Endothelial cell of umbilical vein (primary cell): ENCODE results near the gene ACE. TPM values are rescaled to one million over a fixed set of nuclear protein-coding genes. Genes with fewer than 3 reads are reported as not detected.

Experiments
- BruUV-seq: library from RNA; stranded (reverse); fragments of 400-500 nt; replicated peaks from 2 replicates; lab custom pipeline; 2021; lab: Mats Ljungman, UMichigan
- CTCF ChIA-PET: fragments of 300-600, 350-600 bp; sonication (Branson Sonifier 250); formaldehyde crosslinking; loops from one replicate; lab custom pipeline; 2021; ENCODE audit warnings: antibody characterized with exemption, inconsistent platforms; lab: Charles Lee
- POLR2A ChIA-PET: fragments of 300-600, 350-600 bp; sonication (Branson Sonifier 250); formaldehyde crosslinking; loops from one replicate; lab custom pipeline; 2021; ENCODE audit warnings: antibody characterized with exemption, inconsistent platforms; lab: Charles Lee
- DNase-seq: peaks from one replicate; pipeline ENCODE4 v3.0.0-alpha.2; 2011; ENCODE audit warnings: low read depth, low spot score
- FAIRE-seq: peaks from 2 replicates; lab custom pipeline; 2011; peaks lifted over from hg19 to GRCh38; lab: Jason Lieb, UNC
- H2AFZ ChIP-seq: 2 replicates; pipeline ENCODE4 v1.6.0; 2012; ENCODE audit warnings: low read depth, low read length, control low read depth, inconsistent platforms
- H3K27ac ChIP-seq: 2 replicates; pipeline ENCODE4 v1.5.1; 2011; ENCODE audit warnings: low read depth, mild to moderate bottlenecking, control low read depth, low read length, moderate library complexity; ENCODE audit not compliant: insufficient read depth
- H3K27me3 ChIP-seq, 2 experiments: 2 replicates each; pipeline versions ENCODE4 v1.6.0 to v1.6.1; 2011; ENCODE audit warnings: low read length in 2 of 2, mixed read lengths in 1 of 2; ENCODE audit not compliant: control insufficient read depth in 2 of 2, insufficient read depth in 2 of 2
- H3K36me3 ChIP-seq, 2 experiments: 2 replicates in 1 of 2; 3 replicates in 1 of 2; pipeline ENCODE4 v1.5.1; 2011; ENCODE audit warnings: low read length in 2 of 2, mild to moderate bottlenecking in 1 of 2, moderate library complexity in 1 of 2; ENCODE audit not compliant: control insufficient read depth in 2 of 2, insufficient read depth in 2 of 2; ENCODE audit errors: extremely low read depth in 1 of 2
- H3K4me1 ChIP-seq: 3 replicates; pipeline ENCODE4 v1.5.1; 2011; ENCODE audit warnings: mild to moderate bottlenecking, low read length; ENCODE audit not compliant: control insufficient read depth, insufficient read depth; ENCODE audit errors: extremely low read depth
- H3K4me2 ChIP-seq: 2 replicates; pipeline ENCODE4 v1.6.1; 2011; ENCODE audit warnings: low read length, control low read depth, mixed read lengths; ENCODE audit not compliant: insufficient read depth
- H3K4me3 ChIP-seq, 3 experiments: fragments of 200-600 bp in 1 of 3; sonication (generic), shearing (Covaris generic) in 1 of 3; replicated peaks in 1 of 3; 2 replicates each; pipeline ENCODE4 v1.5.1; 2011 to 2016; ENCODE audit warnings: control low read depth in 3 of 3, low read length in 3 of 3, mild to moderate bottlenecking in 2 of 3, inconsistent platforms in 1 of 3, low read depth in 1 of 3, moderate library complexity in 1 of 3; ENCODE audit not compliant: insufficient read depth in 1 of 3
- H3K79me2 ChIP-seq: 2 replicates; pipeline ENCODE4 v1.6.0; 2012; ENCODE audit warnings: low read length, inconsistent platforms; ENCODE audit not compliant: control insufficient read depth, insufficient read depth
- H3K9ac ChIP-seq: replicated peaks from 2 replicates; pipeline ENCODE3; 2011; ENCODE audit warnings: low read length, control low read depth; ENCODE audit not compliant: insufficient read depth; ENCODE audit errors: extremely low read depth
- H3K9me1 ChIP-seq: replicated peaks from 3 replicates; pipeline ENCODE4 v1.6.0; 2011; ENCODE audit warnings: mild to moderate bottlenecking, low read length; ENCODE audit not compliant: control insufficient read depth, insufficient read depth; ENCODE audit errors: extremely low read depth
- H3K9me3 ChIP-seq: replicated peaks from 2 replicates; pipeline ENCODE4 v1.5.1; 2012; ENCODE audit warnings: low read length, inconsistent platforms; ENCODE audit not compliant: control insufficient read depth, insufficient read depth
- H4K20me1 ChIP-seq: replicated peaks from 2 replicates; pipeline ENCODE3; 2011; ENCODE audit warnings: mild to moderate bottlenecking, low read length; ENCODE audit not compliant: control insufficient read depth, insufficient read depth; ENCODE audit errors: extremely low read depth
- CTCF ChIP-seq, 2 donors: IDR thresholded peaks; 1 replicate in 1 of 2; 2 replicates in 1 of 2; pipeline ENCODE4 v1.5.1; 2011; ENCODE audit warnings: low read length in 2 of 2, mild to moderate bottlenecking in 2 of 2, moderate library complexity in 2 of 2, control low read depth in 1 of 2, inconsistent platforms in 1 of 2, low read depth in 1 of 2; ENCODE audit not compliant: insufficient read depth in 1 of 2; ENCODE audit errors: extremely low read depth in 1 of 2
- EZH2 ChIP-seq: IDR thresholded peaks from 2 replicates; pipeline ENCODE4 v1.6.1; 2012; ENCODE audit warnings: borderline replicate concordance, low read depth, mild to moderate bottlenecking, moderate library complexity, low read length, inconsistent platforms; ENCODE audit not compliant: severe bottlenecking
- FOS ChIP-seq: IDR thresholded peaks from 2 replicates; pipeline ENCODE4 v1.6.1; 2011; ENCODE audit warnings: mild to moderate bottlenecking, low read length, moderate library complexity, borderline replicate concordance; ENCODE audit not compliant: insufficient read depth
- GATA2 ChIP-seq: IDR thresholded peaks from 2 replicates; pipeline ENCODE4 v1.7.0; 2011; ENCODE audit warnings: low read depth, mild to moderate bottlenecking, moderate library complexity, mixed read lengths, low read length; ENCODE audit not compliant: insufficient read length, insufficient read depth
- JUN ChIP-seq: IDR thresholded peaks from 2 replicates; pipeline ENCODE4 v1.6.1; 2011; ENCODE audit warnings: borderline replicate concordance, low read depth; ENCODE audit not compliant: insufficient read length, insufficient read depth
- MAX ChIP-seq: IDR thresholded peaks from 2 replicates; pipeline ENCODE4 v1.6.1; 2011; ENCODE audit not compliant: insufficient read depth, insufficient read length
- MYC ChIP-seq: IDR thresholded peaks from one replicate; pipeline ENCODE4 v1.6.1; 2011; ENCODE audit warnings: mild to moderate bottlenecking, low read depth, low read length
- POLR2A ChIP-seq: IDR thresholded peaks from 2 replicates; pipeline ENCODE4 v1.6.1; 2012; ENCODE audit warnings: low read depth, mild to moderate bottlenecking, control low read depth, low read length
- POLR2AphosphoS5 ChIP-seq: IDR thresholded peaks from 2 replicates; pipeline ENCODE4 v1.6.1; 2012; ENCODE audit warnings: low read depth, mild to moderate bottlenecking, control low read depth, low read length, moderate library complexity; ENCODE audit not compliant: insufficient read depth
- dilution Hi-C: fragments of 300-500 bp; cut with MboI; formaldehyde crosslinking; loops from one replicate; pipeline ENCODE4 v1.15.0; 2019; ENCODE audit warnings: low sequenced_read_pairs; ENCODE audit not compliant: extremely low pct_ligation_motif_present
- intact Hi-C: fragments of 100-400 bp; cut with micrococcal nuclease; formaldehyde crosslinking; loops from one replicate; pipeline ENCODE4 v1.10.0; 2022
- polyA plus RNA-seq, 4 experiments: library from polyadenylated mRNA; depleted of rRNA in 3 of 4; stranded (reverse) in 3 of 4; unstranded in 1 of 4; fragments of >200 nt; gene quantifications; 2 replicates each; pipeline versions ENCODE4 v1.2.1 to v1.2.3, GENCODE V29; 2011 to 2012; ENCODE audit warnings: missing spikeins in 1 of 4
- total RNA-seq: library from RNA; stranded (reverse); gene quantifications from 2 replicates; pipeline ENCODE4 v1.2.3, GENCODE V29; 2021

The ACE gene
- total and polyA plus RNA-seq, 2 donors (not counting 3 experiments of a cell fraction or from before 2014, with no cell fraction given), result 63.4 to 207 TPM

- no peak overlapping the region for H2AFZ ChIP-seq
- H3K4me2 ChIP-seq, result no peak overlapping the region
- no peak for DNase-seq
- FAIRE-seq, result no peak
- no peak overlapping the region for H3K9ac ChIP-seq
- no peaks in the 10 kb centered on the region for H3K4me1 ChIP-seq
- POLR2A ChIA-PET, result no interaction called here
- H3K4me3 ChIP-seq, result no peak overlapping the region
- H3K36me3 ChIP-seq, result peaks cover 0 to 36% of the 10 kb centered on the region in 2 experiments
- H3K27ac ChIP-seq, result no peak overlapping the region
- CTCF ChIA-PET, result interaction anchor here (0.8 to 2.4 kb wide), 4 partner anchors 13 to 120 kb away, joined by 3 to 9 read pairs (median 5); no protein-coding TSS in a partner anchor
- no peaks in the 10 kb centered on the region for H3K9me1 ChIP-seq
- no peaks in the 10 kb centered on the region for H4K20me1 ChIP-seq
- dilution Hi-C loops, result no loop called here
- no peaks in the 10 kb centered on the region for H3K9me3 ChIP-seq
- no TSS peak for BruUV-seq
- H3K79me2 ChIP-seq, result no peaks in the 10 kb centered on the region
- no peaks in the 10 kb centered on the region for H3K27me3 ChIP-seq
- TF ChIP-seq FOS, result no peak
- no peak for TF ChIP-seq MYC
- TF ChIP-seq MAX, result no peak
- TF ChIP-seq POLR2AphosphoS5, result no peak
- TF ChIP-seq EZH2, result no peak
- no peak for TF ChIP-seq JUN
- no peak for TF ChIP-seq POLR2A
- TF ChIP-seq CTCF (IDR thresholded peaks at IDR 0.05; ENCODE audit: extremely low read depth in 1 of 2, insufficient read depth in 1 of 2, low read depth in 1 of 2, low read length in 2 of 2), result no peak
- TF ChIP-seq GATA2, result no peak
- intact Hi-C loops, result no loop called here
Observed at GRCh38 chr17:63491977-63492618, 15.2 kb downstream of the ACE start.
